ENCODE data around the gene MZT2B.
"Not testable (repeated sequence)": the region's sequence is repeated elsewhere in the genome, so short reads cannot be mapped to it uniquely, and the experiment has no call there.

Gene MZT2B

GRCh38 chr2:130220505-130220904, 38.4 kb downstream of the MZT2B start:
- DNase-seq, result not testable (repeated sequence)

GRCh38 chr2:130222523-130222922, 40.5 kb downstream of the MZT2B start:
- DNase-seq, result not testable (repeated sequence)

DNA sequence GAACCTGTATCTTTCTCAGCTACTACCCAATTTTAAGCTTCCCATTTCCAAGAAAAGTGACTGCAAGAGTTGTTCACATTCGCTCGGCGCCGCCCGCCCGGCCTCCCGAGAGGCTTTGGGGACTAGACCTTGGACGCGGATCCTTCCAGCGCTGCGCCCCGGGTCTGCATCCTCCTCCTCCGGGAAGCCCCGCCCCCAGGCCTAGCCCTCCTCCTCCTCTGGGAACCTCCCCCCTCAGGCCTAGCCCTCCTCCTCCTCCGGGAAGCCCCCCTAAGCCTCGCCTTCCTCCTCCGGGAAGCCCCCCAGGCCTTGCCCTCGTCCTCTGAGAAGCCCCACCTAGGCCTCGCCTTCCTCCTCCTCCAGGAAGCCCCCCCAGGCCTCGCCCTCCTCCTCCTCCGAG, 45.9 kb downstream of the MZT2B start:
- not testable (repeated sequence) for DNase-seq

GRCh38 chr2:130228467-130229160, 46.6 kb downstream of the MZT2B start:
- not testable (repeated sequence) for DNase-seq

GRCh38 chr2:130229161-130229510, 47.1 kb downstream of the MZT2B start:
- peak; percentile 17 for DNase-seq

DNA sequence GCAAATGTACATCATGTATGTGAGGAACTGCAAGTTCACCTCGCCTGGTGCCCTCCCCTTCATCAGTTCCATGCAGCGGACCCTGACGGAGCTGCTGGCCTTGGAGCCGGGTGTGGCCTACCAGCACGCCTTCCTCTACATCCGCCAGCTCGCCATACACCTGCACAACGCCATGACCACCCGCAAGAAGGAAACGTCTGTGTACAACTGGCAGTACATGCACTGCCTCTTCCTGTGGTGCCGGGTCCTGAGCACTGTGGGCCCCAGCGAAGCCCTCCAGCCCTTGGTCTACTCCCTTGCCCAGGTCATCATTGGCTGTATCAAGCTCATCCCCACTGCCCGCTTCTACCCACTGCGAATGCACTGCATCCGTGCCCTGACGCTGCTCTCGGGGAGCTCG, 48.3 kb downstream of the MZT2B start:
- not testable (repeated sequence) for DNase-seq

- not testable (repeated sequence) for DNase-seq
Measured at GRCh38 chr2:130230907-130231306, 48.8 kb downstream of the MZT2B start.

GRCh38 chr2:130231656-130232055, 49.6 kb downstream of the MZT2B start:
- no peak for DNase-seq

- not testable (repeated sequence) for DNase-seq
Measured at GRCh38 chr2:130233066-130233465, 51.0 kb downstream of the MZT2B start.

DNA sequence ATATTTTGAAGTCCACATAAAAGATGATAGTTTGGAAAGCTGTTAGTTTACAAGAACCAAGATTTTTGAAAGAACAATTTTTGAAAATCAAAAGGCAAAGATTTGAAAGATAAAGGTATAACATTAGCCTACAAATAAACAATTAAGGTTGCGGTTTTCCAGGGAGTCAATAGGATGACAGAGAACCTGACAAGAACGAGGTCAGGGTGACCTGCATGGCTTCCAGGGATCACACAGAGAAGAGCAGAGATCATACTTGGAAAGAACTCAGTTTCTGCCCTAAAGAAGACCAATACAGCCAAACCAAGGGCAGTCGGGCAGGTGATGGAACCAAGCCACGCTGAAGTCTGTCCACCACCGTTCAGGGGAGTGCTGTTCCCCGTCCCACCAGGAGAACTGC, 57.5 kb downstream of the MZT2B start:
- DNase-seq, result not testable (repeated sequence)

Measured in activated CD4-positive, alpha-beta T cell treated with anti-CD3 and anti-CD28 coated beads, Interleukin-2, amount 50 U/mL, for 1 hour (primary cell).